ENCODE results near the gene CCRL2.

The CCRL2 gene

DNA sequence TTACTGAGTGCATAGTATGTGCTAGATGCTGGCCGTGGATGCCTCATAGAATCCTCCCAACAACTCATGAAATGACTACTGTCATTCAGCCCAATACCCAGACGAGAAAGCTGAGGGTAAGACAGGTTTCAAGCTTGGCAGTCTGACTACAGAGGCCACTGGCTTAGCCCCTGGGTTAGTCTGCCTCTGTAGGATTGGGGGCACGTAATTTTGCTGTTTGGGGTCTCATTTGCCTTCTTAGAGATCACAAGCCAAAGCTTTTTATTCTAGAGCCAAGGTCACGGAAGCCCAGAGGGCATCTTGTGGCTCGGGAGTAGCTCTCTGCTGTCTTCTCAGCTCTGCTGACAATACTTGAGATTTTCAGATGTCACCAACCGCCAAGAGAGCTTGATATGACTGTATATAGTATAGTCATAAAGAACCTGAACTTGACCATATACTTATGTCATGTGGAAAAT lies 37.4 kb upstream of the CCRL2 start:
- H3K4me3 ChIP-seq (ENCODE audit: low read depth, low read length), result no peak overlapping the region
- ChIA-PET CTCF (interaction anchor here (0.9 to 4.6 kb wide), 6 partner anchors 9 to 431 kb away, joined by 3 to 21 read pairs (median 6); no protein-coding TSS in a partner anchor), POLR2A (no interaction called here)
- H3K9me3 ChIP-seq (ENCODE audit: control insufficient read depth, insufficient read depth, low read depth, low read length), result no peaks in the 10 kb centered on the region
- H3K4me1 ChIP-seq (ENCODE audit: control insufficient read depth, insufficient read depth, low read length), result no peaks in the 10 kb centered on the region
- H3K36me3 ChIP-seq (ENCODE audit: control insufficient read depth in 2 of 2, insufficient read depth in 1 of 2, low read length in 2 of 2), result no peaks in the 10 kb centered on the region
- TF ChIP-seq ZIC2 (tag by site-specific recombination; IDR thresholded peaks at IDR 0.05), result no peak
- TF ChIP-seq KLF10 (tag by site-specific recombination; IDR thresholded peaks at IDR 0.05), result no peak
- TF ChIP-seq ZNF223 (tag by site-specific recombination; IDR thresholded peaks at IDR 0.05), result no peak
- TF ChIP-seq, protein P1, sequence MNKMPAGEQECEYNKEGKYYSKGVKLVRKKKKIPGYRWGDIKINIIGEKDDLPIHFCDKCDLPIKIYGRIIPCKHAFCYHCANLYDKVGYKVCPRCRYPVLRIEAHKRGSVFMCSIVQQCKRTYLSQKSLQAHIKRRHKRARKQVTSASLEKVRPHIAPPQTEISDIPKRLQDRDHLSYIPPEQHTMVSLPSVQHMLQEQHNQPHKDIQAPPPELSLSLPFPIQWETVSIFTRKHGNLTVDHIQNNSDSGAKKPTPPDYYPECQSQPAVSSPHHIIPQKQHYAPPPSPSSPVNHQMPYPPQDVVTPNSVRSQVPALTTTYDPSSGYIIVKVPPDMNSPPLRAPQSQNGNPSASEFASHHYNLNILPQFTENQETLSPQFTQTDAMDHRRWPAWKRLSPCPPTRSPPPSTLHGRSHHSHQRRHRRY (tag by site-specific recombination; IDR thresholded peaks at IDR 0.05), result no peak
- no peak for TF ChIP-seq WT1 (tag by site-specific recombination; IDR thresholded peaks at IDR 0.05)
- no peak for TF ChIP-seq SP7 (tag by site-specific recombination; IDR thresholded peaks at IDR 0.05)
- no peak for TF ChIP-seq ZNF175 (tag by site-specific recombination; IDR thresholded peaks at IDR 0.05)
- TF ChIP-seq ZNF544 (tag by site-specific recombination; IDR thresholded peaks at IDR 0.05), result no peak
- TF ChIP-seq, protein P2, sequence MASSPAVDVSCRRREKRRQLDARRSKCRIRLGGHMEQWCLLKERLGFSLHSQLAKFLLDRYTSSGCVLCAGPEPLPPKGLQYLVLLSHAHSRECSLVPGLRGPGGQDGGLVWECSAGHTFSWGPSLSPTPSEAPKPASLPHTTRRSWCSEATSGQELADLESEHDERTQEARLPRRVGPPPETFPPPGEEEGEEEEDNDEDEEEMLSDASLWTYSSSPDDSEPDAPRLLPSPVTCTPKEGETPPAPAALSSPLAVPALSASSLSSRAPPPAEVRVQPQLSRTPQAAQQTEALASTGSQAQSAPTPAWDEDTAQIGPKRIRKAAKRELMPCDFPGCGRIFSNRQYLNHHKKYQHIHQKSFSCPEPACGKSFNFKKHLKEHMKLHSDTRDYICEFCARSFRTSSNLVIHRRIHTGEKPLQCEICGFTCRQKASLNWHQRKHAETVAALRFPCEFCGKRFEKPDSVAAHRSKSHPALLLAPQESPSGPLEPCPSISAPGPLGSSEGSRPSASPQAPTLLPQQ (tag by site-specific recombination; IDR thresholded peaks at IDR 0.05), result no peak
- H3K27ac ChIP-seq (ENCODE audit: extremely low read depth, low read depth, low read length), result no peak overlapping the region

DNA sequence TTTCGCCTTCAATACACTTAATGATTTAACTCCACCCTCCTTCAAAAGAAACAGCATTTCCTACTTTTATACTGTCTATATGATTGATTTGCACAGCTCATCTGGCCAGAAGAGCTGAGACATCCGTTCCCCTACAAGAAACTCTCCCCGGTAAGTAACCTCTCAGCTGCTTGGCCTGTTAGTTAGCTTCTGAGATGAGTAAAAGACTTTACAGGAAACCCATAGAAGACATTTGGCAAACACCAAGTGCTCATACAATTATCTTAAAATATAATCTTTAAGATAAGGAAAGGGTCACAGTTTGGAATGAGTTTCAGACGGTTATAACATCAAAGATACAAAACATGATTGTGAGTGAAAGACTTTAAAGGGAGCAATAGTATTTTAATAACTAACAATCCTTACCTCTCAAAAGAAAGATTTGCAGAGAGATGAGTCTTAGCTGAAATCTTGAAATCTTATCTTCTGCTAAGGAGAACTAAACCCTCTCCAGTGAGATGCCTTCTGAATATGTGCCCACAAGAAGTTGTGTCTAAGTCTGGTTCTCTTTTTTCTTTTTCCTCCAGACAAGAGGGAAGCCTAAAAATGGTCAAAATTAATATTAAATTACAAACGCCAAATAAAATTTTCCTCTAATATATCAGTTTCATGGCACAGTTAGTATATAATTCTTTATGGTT lies 36.1 kb upstream of the CCRL2 start, which contains the start of gene CCR5:
CCR5 (plus strand) TSS at position 108 of the 680 bp plus-strand sequence. CDS start 1,957 bp downstream, outside the sequence.
- Histone ChIP-seq H3K36me3 (ENCODE audit: control insufficient read depth in 2 of 2, insufficient read depth in 1 of 2, low read length in 2 of 2) (no peaks in the 10 kb centered on the region), H3K9me3 (ENCODE audit: control insufficient read depth, insufficient read depth, low read depth, low read length) (no peaks in the 10 kb centered on the region), H3K4me1 (ENCODE audit: control insufficient read depth, insufficient read depth, low read length) (no peaks in the 10 kb centered on the region), H3K4me3 (ENCODE audit: low read depth, low read length) (no peak within 1 kb of the TSS), H3K27ac (ENCODE audit: extremely low read depth, low read depth, low read length) (no peak within 1 kb of the TSS)
- CTCF ChIA-PET, result interaction anchor here (0.6 to 4.6 kb wide), 8 partner anchors 7 to 705 kb away, joined by 3 to 21 read pairs (median 4); no protein-coding TSS in a partner anchor
- POLR2A ChIA-PET, result no interaction called here
- TF ChIP-seq, protein P2 (tag by site-specific recombination; IDR thresholded peaks at IDR 0.05), result no peak
- no peak for TF ChIP-seq HOXA7 (CRISPR knock-in tag; IDR thresholded peaks at IDR 0.05; ENCODE audit: borderline replicate concordance)
- no peak for TF ChIP-seq ZNF133 (tag by site-specific recombination; IDR thresholded peaks at IDR 0.05)
- TF ChIP-seq OSR2 (tag by site-specific recombination; IDR thresholded peaks at IDR 0.05), result no peak
- no peak for TF ChIP-seq ZNF223 (tag by site-specific recombination; IDR thresholded peaks at IDR 0.05)
- TF ChIP-seq, protein P3, sequence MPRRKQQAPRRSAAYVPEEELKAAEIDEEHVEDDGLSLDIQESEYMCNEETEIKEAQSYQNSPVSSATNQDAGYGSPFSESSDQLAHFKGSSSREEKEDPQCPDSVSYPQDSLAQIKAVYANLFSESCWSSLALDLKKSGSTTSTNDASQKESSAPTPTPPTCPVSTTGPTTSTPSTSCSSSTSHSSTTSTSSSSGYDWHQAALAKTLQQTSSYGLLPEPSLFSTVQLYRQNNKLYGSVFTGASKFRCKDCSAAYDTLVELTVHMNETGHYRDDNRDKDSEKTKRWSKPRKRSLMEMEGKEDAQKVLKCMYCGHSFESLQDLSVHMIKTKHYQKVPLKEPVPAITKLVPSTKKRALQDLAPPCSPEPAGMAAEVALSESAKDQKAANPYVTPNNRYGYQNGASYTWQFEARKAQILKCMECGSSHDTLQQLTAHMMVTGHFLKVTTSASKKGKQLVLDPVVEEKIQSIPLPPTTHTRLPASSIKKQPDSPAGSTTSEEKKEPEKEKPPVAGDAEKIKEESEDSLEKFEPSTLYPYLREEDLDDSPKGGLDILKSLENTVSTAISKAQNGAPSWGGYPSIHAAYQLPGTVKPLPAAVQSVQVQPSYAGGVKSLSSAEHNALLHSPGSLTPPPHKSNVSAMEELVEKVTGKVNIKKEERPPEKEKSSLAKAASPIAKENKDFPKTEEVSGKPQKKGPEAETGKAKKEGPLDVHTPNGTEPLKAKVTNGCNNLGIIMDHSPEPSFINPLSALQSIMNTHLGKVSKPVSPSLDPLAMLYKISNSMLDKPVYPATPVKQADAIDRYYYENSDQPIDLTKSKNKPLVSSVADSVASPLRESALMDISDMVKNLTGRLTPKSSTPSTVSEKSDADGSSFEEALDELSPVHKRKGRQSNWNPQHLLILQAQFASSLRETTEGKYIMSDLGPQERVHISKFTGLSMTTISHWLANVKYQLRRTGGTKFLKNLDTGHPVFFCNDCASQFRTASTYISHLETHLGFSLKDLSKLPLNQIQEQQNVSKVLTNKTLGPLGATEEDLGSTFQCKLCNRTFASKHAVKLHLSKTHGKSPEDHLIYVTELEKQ (tag by site-specific recombination; IDR thresholded peaks at IDR 0.05; ENCODE audit: borderline replicate concordance), result no peak
- no peak for TF ChIP-seq ZNF23 (tag by site-specific recombination; IDR thresholded peaks at IDR 0.05; ENCODE audit: borderline replicate concordance)
- TF ChIP-seq ZBTB17 (tag by site-specific recombination; IDR thresholded peaks at IDR 0.05), result no peak
- TF ChIP-seq, protein P4, sequence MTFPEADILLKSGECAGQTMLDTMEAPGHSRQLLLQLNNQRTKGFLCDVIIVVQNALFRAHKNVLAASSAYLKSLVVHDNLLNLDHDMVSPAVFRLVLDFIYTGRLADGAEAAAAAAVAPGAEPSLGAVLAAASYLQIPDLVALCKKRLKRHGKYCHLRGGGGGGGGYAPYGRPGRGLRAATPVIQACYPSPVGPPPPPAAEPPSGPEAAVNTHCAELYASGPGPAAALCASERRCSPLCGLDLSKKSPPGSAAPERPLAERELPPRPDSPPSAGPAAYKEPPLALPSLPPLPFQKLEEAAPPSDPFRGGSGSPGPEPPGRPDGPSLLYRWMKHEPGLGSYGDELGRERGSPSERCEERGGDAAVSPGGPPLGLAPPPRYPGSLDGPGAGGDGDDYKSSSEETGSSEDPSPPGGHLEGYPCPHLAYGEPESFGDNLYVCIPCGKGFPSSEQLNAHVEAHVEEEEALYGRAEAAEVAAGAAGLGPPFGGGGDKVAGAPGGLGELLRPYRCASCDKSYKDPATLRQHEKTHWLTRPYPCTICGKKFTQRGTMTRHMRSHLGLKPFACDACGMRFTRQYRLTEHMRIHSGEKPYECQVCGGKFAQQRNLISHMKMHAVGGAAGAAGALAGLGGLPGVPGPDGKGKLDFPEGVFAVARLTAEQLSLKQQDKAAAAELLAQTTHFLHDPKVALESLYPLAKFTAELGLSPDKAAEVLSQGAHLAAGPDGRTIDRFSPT (tag by site-specific recombination; IDR thresholded peaks at IDR 0.05), result no peak
- TF ChIP-seq, protein P5, sequence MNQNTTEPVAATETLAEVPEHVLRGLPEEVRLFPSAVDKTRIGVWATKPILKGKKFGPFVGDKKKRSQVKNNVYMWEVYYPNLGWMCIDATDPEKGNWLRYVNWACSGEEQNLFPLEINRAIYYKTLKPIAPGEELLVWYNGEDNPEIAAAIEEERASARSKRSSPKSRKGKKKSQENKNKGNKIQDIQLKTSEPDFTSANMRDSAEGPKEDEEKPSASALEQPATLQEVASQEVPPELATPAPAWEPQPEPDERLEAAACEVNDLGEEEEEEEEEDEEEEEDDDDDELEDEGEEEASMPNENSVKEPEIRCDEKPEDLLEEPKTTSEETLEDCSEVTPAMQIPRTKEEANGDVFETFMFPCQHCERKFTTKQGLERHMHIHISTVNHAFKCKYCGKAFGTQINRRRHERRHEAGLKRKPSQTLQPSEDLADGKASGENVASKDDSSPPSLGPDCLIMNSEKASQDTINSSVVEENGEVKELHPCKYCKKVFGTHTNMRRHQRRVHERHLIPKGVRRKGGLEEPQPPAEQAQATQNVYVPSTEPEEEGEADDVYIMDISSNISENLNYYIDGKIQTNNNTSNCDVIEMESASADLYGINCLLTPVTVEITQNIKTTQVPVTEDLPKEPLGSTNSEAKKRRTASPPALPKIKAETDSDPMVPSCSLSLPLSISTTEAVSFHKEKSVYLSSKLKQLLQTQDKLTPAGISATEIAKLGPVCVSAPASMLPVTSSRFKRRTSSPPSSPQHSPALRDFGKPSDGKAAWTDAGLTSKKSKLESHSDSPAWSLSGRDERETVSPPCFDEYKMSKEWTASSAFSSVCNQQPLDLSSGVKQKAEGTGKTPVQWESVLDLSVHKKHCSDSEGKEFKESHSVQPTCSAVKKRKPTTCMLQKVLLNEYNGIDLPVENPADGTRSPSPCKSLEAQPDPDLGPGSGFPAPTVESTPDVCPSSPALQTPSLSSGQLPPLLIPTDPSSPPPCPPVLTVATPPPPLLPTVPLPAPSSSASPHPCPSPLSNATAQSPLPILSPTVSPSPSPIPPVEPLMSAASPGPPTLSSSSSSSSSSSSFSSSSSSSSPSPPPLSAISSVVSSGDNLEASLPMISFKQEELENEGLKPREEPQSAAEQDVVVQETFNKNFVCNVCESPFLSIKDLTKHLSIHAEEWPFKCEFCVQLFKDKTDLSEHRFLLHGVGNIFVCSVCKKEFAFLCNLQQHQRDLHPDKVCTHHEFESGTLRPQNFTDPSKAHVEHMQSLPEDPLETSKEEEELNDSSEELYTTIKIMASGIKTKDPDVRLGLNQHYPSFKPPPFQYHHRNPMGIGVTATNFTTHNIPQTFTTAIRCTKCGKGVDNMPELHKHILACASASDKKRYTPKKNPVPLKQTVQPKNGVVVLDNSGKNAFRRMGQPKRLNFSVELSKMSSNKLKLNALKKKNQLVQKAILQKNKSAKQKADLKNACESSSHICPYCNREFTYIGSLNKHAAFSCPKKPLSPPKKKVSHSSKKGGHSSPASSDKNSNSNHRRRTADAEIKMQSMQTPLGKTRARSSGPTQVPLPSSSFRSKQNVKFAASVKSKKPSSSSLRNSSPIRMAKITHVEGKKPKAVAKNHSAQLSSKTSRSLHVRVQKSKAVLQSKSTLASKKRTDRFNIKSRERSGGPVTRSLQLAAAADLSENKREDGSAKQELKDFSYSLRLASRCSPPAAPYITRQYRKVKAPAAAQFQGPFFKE (tag by site-specific recombination; IDR thresholded peaks at IDR 0.05; ENCODE audit: borderline replicate concordance), result no peak
- TF ChIP-seq HOXC10 (CRISPR knock-in tag; IDR thresholded peaks at IDR 0.05), result no peak
